ENCODE data around the gene CALY.

Gene CALY

DNA sequence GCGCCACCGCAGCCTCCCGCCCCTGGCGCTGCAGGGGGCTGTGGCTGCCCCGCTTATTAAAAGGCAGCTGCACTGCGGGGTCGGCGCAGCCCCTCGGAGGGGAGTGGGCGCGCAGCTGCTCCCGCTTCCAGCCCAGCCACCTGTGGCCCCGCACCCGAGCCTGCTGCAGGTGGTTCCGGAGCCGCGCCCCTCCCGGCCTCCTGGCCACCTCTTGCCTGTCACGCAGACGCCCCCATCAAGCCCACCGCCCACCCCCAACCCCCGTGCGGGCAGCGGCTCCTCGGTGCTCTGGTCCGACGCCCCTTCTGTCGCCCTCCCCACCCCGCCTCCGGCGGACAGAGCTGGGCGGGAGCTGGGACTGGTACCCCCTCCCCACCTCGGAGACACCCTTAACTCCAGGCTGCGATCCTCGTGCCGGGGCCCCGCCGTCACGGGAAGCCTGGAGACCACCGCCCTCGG, 549 bp downstream of the CALY start:
- TF ChIP-seq, protein P1, sequence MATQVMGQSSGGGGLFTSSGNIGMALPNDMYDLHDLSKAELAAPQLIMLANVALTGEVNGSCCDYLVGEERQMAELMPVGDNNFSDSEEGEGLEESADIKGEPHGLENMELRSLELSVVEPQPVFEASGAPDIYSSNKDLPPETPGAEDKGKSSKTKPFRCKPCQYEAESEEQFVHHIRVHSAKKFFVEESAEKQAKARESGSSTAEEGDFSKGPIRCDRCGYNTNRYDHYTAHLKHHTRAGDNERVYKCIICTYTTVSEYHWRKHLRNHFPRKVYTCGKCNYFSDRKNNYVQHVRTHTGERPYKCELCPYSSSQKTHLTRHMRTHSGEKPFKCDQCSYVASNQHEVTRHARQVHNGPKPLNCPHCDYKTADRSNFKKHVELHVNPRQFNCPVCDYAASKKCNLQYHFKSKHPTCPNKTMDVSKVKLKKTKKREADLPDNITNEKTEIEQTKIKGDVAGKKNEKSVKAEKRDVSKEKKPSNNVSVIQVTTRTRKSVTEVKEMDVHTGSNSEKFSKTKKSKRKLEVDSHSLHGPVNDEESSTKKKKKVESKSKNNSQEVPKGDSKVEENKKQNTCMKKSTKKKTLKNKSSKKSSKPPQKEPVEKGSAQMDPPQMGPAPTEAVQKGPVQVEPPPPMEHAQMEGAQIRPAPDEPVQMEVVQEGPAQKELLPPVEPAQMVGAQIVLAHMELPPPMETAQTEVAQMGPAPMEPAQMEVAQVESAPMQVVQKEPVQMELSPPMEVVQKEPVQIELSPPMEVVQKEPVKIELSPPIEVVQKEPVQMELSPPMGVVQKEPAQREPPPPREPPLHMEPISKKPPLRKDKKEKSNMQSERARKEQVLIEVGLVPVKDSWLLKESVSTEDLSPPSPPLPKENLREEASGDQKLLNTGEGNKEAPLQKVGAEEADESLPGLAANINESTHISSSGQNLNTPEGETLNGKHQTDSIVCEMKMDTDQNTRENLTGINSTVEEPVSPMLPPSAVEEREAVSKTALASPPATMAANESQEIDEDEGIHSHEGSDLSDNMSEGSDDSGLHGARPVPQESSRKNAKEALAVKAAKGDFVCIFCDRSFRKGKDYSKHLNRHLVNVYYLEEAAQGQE (IDR thresholded peaks at IDR 0.05; ENCODE audit: insufficient replicate concordance, low read depth), result no peak
- TF ChIP-seq GABPA (IDR thresholded peaks at IDR 0.05; ENCODE audit: low read depth) (no peak), SPI1 (IDR thresholded peaks at IDR 0.05; ENCODE audit: borderline replicate concordance, low read depth) (no peak)
- TF ChIP-seq, protein P2, sequence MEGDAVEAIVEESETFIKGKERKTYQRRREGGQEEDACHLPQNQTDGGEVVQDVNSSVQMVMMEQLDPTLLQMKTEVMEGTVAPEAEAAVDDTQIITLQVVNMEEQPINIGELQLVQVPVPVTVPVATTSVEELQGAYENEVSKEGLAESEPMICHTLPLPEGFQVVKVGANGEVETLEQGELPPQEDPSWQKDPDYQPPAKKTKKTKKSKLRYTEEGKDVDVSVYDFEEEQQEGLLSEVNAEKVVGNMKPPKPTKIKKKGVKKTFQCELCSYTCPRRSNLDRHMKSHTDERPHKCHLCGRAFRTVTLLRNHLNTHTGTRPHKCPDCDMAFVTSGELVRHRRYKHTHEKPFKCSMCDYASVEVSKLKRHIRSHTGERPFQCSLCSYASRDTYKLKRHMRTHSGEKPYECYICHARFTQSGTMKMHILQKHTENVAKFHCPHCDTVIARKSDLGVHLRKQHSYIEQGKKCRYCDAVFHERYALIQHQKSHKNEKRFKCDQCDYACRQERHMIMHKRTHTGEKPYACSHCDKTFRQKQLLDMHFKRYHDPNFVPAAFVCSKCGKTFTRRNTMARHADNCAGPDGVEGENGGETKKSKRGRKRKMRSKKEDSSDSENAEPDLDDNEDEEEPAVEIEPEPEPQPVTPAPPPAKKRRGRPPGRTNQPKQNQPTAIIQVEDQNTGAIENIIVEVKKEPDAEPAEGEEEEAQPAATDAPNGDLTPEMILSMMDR (IDR thresholded peaks at IDR 0.05; ENCODE audit: insufficient read depth, low read length), result no peak
- DNase-seq (ENCODE audit: low read depth in 1 of 2, low spot score in 1 of 2), result no peak
- no peak overlapping the region for H3K4me3 ChIP-seq (replicated peaks; ENCODE audit: insufficient read depth, low read length)
- no peak overlapping the region for H3K27ac ChIP-seq (replicated peaks)
- peaks cover 29% of the 10 kb centered on the region for H3K27me3 ChIP-seq (ENCODE audit: insufficient read depth, poor library complexity, severe bottlenecking)

DNA sequence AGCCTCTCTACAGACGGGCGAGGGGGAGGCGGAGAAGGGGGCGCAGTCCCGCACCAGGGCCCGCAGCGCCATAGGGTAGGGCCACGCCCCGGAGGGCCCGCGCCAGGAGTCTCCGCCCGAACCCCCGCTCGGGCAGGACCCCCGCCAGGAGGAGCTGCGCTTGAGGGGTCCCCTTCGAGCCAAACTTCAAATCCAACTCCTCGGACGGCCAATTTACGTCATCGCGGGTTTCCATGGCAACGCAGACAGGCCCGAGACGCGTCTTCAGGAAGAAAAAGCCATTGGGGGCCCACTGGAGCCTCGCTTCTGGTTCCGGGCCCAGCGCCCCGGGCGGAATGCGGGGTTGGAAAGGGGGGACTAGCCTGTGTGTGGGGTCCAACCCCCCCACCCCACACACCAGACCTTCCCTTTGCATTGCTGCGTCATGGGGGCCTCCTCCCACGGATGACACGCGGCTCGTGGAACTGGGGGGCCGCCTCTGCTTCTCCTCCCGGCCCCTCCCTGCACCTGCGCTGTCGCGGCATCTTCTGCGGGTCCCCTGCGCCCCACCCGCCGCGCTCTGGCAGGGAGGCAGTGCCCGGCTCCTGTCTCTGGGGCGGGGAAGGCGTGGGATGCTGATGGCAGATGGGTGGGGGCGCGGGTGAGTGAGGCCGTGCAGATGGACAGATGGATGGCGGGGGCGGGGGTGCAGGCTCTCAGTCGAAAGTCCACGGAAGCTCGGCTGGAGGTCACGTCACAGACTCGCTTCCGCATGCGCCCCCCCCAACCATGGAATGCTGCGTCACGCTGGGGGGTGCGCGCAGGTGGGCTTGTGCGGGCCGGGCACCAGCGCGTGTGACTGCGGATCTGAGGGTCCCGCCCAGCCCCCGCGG, 1.2 kb downstream of the CALY start:
- H3K4me3 ChIP-seq (replicated peaks; ENCODE audit: insufficient read depth, low read length), result no peak overlapping the region
- DNase-seq (ENCODE audit: low read depth in 1 of 2, low spot score in 1 of 2), result peak in 1 of 2 experiments; percentile 38
- TF ChIP-seq POLR2AphosphoS5 (IDR thresholded peaks at IDR 0.05; ENCODE audit: low read depth) (no peak), SPI1 (IDR thresholded peaks at IDR 0.05; ENCODE audit: borderline replicate concordance, low read depth) (no peak), GABPA (IDR thresholded peaks at IDR 0.05; ENCODE audit: low read depth) (no peak)
- TF ChIP-seq, protein P1 (IDR thresholded peaks at IDR 0.05; ENCODE audit: insufficient replicate concordance, low read depth), result no peak
- TF ChIP-seq, protein P2 (IDR thresholded peaks at IDR 0.05; ENCODE audit: insufficient read depth, low read length), result no peak
- H3K27ac ChIP-seq (replicated peaks), result no peak overlapping the region
- H3K27me3 ChIP-seq (ENCODE audit: insufficient read depth, poor library complexity, severe bottlenecking), result peaks cover 29% of the 10 kb centered on the region

DNA sequence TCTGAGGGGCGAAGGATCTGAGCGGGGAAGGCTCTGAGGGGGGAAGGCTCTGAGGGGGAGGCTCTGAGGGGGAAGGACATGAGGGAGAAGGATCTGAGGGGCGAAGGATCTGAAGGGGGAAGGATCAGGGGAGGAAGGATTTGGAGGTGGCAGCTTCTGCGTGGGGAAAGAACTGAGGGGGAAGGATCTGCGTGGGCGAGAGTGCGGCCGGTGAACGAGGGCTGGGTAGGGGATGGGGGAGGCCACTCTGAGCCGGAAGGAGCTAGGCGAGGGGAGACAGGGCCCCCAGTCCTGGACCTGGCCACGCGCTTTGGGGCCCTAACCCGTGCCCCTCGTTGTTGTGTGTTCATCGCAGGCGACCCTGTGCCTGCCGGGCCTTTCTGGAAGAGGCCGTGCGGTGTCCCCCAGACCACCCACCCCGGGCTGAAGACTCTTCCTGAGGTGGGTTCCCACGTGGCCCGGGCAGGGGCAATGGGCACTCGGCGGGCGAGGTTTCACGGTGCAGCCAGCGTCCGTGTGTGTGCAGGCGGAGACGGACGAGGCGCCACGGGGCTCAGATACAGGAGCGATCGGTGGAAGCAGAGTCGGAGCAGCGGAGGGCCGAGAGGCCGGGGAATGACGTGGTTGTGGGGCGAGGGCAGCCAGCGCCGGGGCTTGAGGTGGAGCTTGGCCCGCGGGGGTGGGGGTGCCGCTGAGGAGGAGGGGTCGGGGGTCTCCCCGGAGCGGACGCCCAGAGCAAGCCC, 2.0 kb downstream of the CALY start:
- Histone ChIP-seq H3K27me3 (ENCODE audit: insufficient read depth, poor library complexity, severe bottlenecking) (peaks cover 29% of the 10 kb centered on the region), H3K27ac (replicated peaks) (no peak overlapping the region), H3K4me3 (replicated peaks; ENCODE audit: insufficient read depth, low read length) (no peak overlapping the region)
- TF ChIP-seq SPI1 (IDR thresholded peaks at IDR 0.05; ENCODE audit: borderline replicate concordance, low read depth) (no peak), GABPA (IDR thresholded peaks at IDR 0.05; ENCODE audit: low read depth) (no peak), POLR2AphosphoS5 (IDR thresholded peaks at IDR 0.05; ENCODE audit: low read depth) (no peak)
- TF ChIP-seq, protein P1 (IDR thresholded peaks at IDR 0.05; ENCODE audit: insufficient replicate concordance, low read depth), result no peak
- TF ChIP-seq, protein P2 (IDR thresholded peaks at IDR 0.05; ENCODE audit: insufficient read depth, low read length), result no peak
- DNase-seq (ENCODE audit: low read depth in 1 of 2, low spot score in 1 of 2), result no peak
